OCI-LY3 (cell line): Measurements from ENCODE around the gene SEC31B.

Source experiments
- CTCF ChIP-seq: fragments of 200-600, 300-600 bp; sonication (generic); IDR thresholded peaks from 2 replicates; pipeline ENCODE4 v1.5.1; 2014; ENCODE audit warnings: antibody characterized with exemption, low read length, low read depth
- EZH2phosphoT487 ChIP-seq: fragments of 200-600 bp; shearing (Covaris generic); IDR thresholded peaks from 2 replicates; pipeline ENCODE4 v1.6.1; 2018; ENCODE audit warnings: antibody characterized with exemption, mixed run types, low read depth

- TF ChIP-seq CTCF (no peak), EZH2phosphoT487 (no peak)
Observed at GRCh38 chr10:100544950-100545349, 25.3 kb upstream of the SEC31B start.
